Ovary (tissue), 3 donors: Measurements from ENCODE around the gene SLC26A3.

Experiments used
- CTCF ChIP-seq, 3 donors: fragments of 450-650 bp in 2 of 3; fragments of 200-600 bp in 1 of 3; IDR thresholded peaks; one replicate each; pipeline versions ENCODE4 v1.5.1 to v1.8.0; 2016 to 2022; ENCODE audit warnings: antibody characterized with exemption in 3 of 3, mild to moderate bottlenecking in 1 of 3
- EP300 ChIP-seq: sonication (generic); formaldehyde crosslinking; IDR thresholded peaks from one replicate; pipeline ENCODE4 v1.6.1; 2017; ENCODE audit warnings: antibody characterized with exemption
- POLR2A ChIP-seq: fragments of 450-650 bp; IDR thresholded peaks from one replicate; pipeline ENCODE4 v1.6.1; 2017; ENCODE audit warnings: antibody characterized with exemption, mild to moderate bottlenecking, moderate library complexity
- donor health status: DM: no; HTN: no; CAD: no.

DNA sequence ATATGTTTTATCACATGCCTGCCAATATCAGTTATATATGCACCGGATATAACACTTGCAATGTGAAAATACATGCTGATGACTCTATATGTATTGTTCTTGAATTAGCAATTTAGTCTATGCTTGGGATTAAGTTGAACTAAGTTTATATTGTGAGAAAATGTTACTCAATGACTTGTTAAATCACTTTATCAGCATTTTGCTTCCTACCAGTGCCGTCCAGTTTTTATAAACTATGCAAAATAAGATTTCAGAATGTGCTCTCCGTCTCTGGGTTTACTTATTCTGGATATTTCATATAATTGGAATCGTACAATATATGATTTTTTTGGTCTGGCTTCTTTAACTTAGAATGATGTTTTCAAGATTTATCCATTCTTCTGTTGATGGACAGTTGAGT is 25.5 kb upstream of the SLC26A3 start:
- TF ChIP-seq CTCF (IDR thresholded peaks at IDR 0.05) (no peak), POLR2A (no peak), EP300 (no peak)
